HepG2 (cell line): ENCODE data around the gene TBRG4. TPM values are rescaled to one million over a fixed set of nuclear protein-coding genes. Genes with fewer than 3 reads are reported as not detected.

ENCODE experiments used
- ATAC-seq: fragments of 200-7000 bp; cut with Tn5 transposase; 3 replicates; pipeline ENCODE4 v1.9.1; 2020; ENCODE audit warnings: mild to moderate bottlenecking, moderate library complexity
- BruUV-seq: library from RNA; stranded (reverse); fragments of 400-500 nt; replicated peaks from 2 replicates; lab custom pipeline; 2021; lab: Mats Ljungman, UMichigan
- CTCF ChIA-PET: fragments of 300-600 bp; formaldehyde crosslinking; extraction: SDS; loops from one replicate; lab custom pipeline; 2021; ENCODE audit warnings: low total read pairs, inconsistent platforms, low intra/inter-chr PET ratio; lab: Yijun Ruan, JAX
- POLR2A ChIA-PET: fragments of 350-600 bp; sonication (Branson Sonifier 250); formaldehyde crosslinking; loops from one replicate; lab custom pipeline; 2020; ENCODE audit warnings: antibody characterized with exemption, inconsistent platforms; lab: Yijun Ruan, JAX
- DNase-seq: peaks from one replicate; pipeline ENCODE4 v3.0.0-alpha.2; 2015; ENCODE audit warnings: low spot score
- FAIRE-seq: peaks from 3 replicates; lab custom pipeline; 2011; peaks lifted over from hg19 to GRCh38; lab: Jason Lieb, UNC
- H2AFZ ChIP-seq: one replicate; pipeline ENCODE4 v1.6.1; 2011; ENCODE audit warnings: low read length, inconsistent platforms
- H3K27ac ChIP-seq: fragments of 300-600 bp; 3 replicates; pipeline ENCODE4 v1.8.0; 2011; ENCODE audit warnings: mixed run types, mild to moderate bottlenecking, mixed read lengths, low read length, inconsistent platforms; ENCODE audit not compliant: insufficient read depth; ENCODE audit errors: extremely low read length
- H3K27me3 ChIP-seq, 2 experiments: fragments of 200-600 bp in 1 of 2; 2 replicates in 1 of 2; 3 replicates in 1 of 2; pipeline versions ENCODE4 v1.6.0 to v1.8.0; 2011; ENCODE audit warnings: low read length in 2 of 2, mild to moderate bottlenecking in 2 of 2, moderate library complexity in 2 of 2, inconsistent platforms in 1 of 2; ENCODE audit not compliant: insufficient read depth in 2 of 2, control insufficient read depth in 1 of 2
- H3K36me3 ChIP-seq, 2 experiments: fragments of 200-600 bp in 1 of 2; replicated peaks in 1 of 2; 2 replicates in 1 of 2; 3 replicates in 1 of 2; pipeline versions ENCODE4 v1.5.1 to v1.8.0; 2011; ENCODE audit warnings: low read length in 2 of 2, inconsistent platforms in 1 of 2; ENCODE audit not compliant: insufficient read depth in 2 of 2, control insufficient read depth in 1 of 2
- H3K4me1 ChIP-seq: 2 replicates; pipeline ENCODE4 v1.5.1; 2012; ENCODE audit warnings: low read length, inconsistent platforms; ENCODE audit not compliant: insufficient read depth
- H3K4me2 ChIP-seq: 2 replicates; pipeline ENCODE4 v1.6.0; 2011; ENCODE audit warnings: low read depth, low read length, inconsistent platforms
- H3K4me3 ChIP-seq, 3 experiments: fragments of 200-600 bp in 1 of 3; sonication (generic), shearing (Covaris generic) in 1 of 3; replicated peaks in 1 of 3; 2 replicates each; pipeline ENCODE4 v1.5.1; 2011 to 2016; ENCODE audit warnings: low read length in 3 of 3, inconsistent platforms in 2 of 3, low read depth in 2 of 3, mild to moderate bottlenecking in 2 of 3, control low read depth in 1 of 3, mixed read lengths in 1 of 3; ENCODE audit not compliant: insufficient read depth in 1 of 3
- H3K79me2 ChIP-seq: one replicate; pipeline ENCODE4 v1.6.1; 2011; ENCODE audit warnings: low read length, inconsistent platforms; ENCODE audit not compliant: insufficient read depth
- H3K9ac ChIP-seq: 2 replicates; pipeline ENCODE4 v1.6.0; 2011; ENCODE audit warnings: mild to moderate bottlenecking, low read depth, low read length, inconsistent platforms; ENCODE audit not compliant: insufficient read depth
- H3K9me3 ChIP-seq: 2 replicates; pipeline ENCODE4 v1.5.1; 2012; ENCODE audit warnings: mild to moderate bottlenecking, low read length
- H4K20me1 ChIP-seq: 2 replicates; pipeline ENCODE4 v1.6.0; 2011; ENCODE audit warnings: inconsistent platforms, mild to moderate bottlenecking, low read length, moderate library complexity; ENCODE audit not compliant: insufficient read depth
- ARID3A ChIP-seq: IDR thresholded peaks from 2 replicates; pipeline ENCODE4 v1.6.1; 2012; ENCODE audit warnings: low read depth, low read length, improper control_type of control experiment
- BORCS8-MEF2B ChIP-seq: sonication (generic); formaldehyde crosslinking; IDR thresholded peaks from 2 replicates; pipeline ENCODE4 v1.8.0; 2022; ENCODE audit warnings: mild to moderate bottlenecking, missing genetic modification reagents
- CREB1 ChIP-seq, 2 experiments: fragments of 450-650 bp in 1 of 2; IDR thresholded peaks; 2 replicates each; pipeline ENCODE4 v1.6.1; 2016 to 2017; ENCODE audit warnings: control low read depth in 1 of 2, mild to moderate bottlenecking in 1 of 2, missing compliant biosample characterization in 1 of 2, missing genetic modification characterization in 1 of 2
- ELF1 ChIP-seq: sonication (generic); formaldehyde crosslinking; IDR thresholded peaks from 2 replicates; pipeline ENCODE4 v1.4.0; 2020; ENCODE audit warnings: missing genetic modification reagents
- HBP1 ChIP-seq: IDR thresholded peaks from 2 replicates; pipeline ENCODE4 v1.6.1; 2016; ENCODE audit warnings: low read depth, control low read depth
- MLX ChIP-seq: IDR thresholded peaks from 2 replicates; pipeline ENCODE4 v1.6.1; 2016
- NR1H2 ChIP-seq: sonication (generic); formaldehyde crosslinking; IDR thresholded peaks from 2 replicates; pipeline ENCODE4 v1.8.1; 2022; ENCODE audit warnings: low read depth, missing genetic modification reagents, borderline replicate concordance
- NR2F6 ChIP-seq, 2 experiments: IDR thresholded peaks; 2 replicates each; pipeline ENCODE4 v1.6.1; 2016; ENCODE audit warnings: antibody characterized with exemption in 1 of 2, mild to moderate bottlenecking in 1 of 2
- PREB ChIP-seq: sonication (generic); formaldehyde crosslinking; IDR thresholded peaks from 2 replicates; pipeline ENCODE4 v1.4.0; 2020; ENCODE audit warnings: missing genetic modification reagents
- REPIN1 ChIP-seq: sonication (generic); formaldehyde crosslinking; IDR thresholded peaks from 2 replicates; pipeline ENCODE4 v1.8.0; 2022; ENCODE audit warnings: missing genetic modification reagents, low read depth, mild to moderate bottlenecking, borderline replicate concordance
- TBL1XR1 ChIP-seq: fragments of 150-350 bp; IDR thresholded peaks from 2 replicates; pipeline ENCODE4 v1.6.1; 2014; ENCODE audit warnings: borderline replicate concordance, low read length; ENCODE audit not compliant: partially characterized antibody
- TCF7 ChIP-seq: sonication (generic); IDR thresholded peaks from 2 replicates; pipeline ENCODE4 v1.6.1; 2016; ENCODE audit warnings: antibody characterized with exemption, low read depth
- ZFP82 ChIP-seq: sonication (generic); formaldehyde crosslinking; IDR thresholded peaks from 2 replicates; pipeline ENCODE4 v1.5.1; 2020; ENCODE audit warnings: mild to moderate bottlenecking, missing genetic modification reagents, borderline replicate concordance
- ZNF101 ChIP-seq: sonication (generic); formaldehyde crosslinking; IDR thresholded peaks from 2 replicates; pipeline ENCODE4 v1.4.0; 2020; ENCODE audit warnings: mild to moderate bottlenecking, low read depth, missing genetic modification reagents, borderline replicate concordance
- ZNF350 ChIP-seq: sonication (generic); formaldehyde crosslinking; IDR thresholded peaks from 2 replicates; pipeline ENCODE4 v1.4.0; 2020; ENCODE audit warnings: mild to moderate bottlenecking, low read depth, missing genetic modification reagents, borderline replicate concordance
- ZNF607 ChIP-seq: sonication (generic); formaldehyde crosslinking; IDR thresholded peaks from 2 replicates; pipeline ENCODE4 v1.5.1; 2020; ENCODE audit warnings: missing genetic modification reagents, mild to moderate bottlenecking, borderline replicate concordance
- ZNF75D ChIP-seq: sonication (generic); formaldehyde crosslinking; IDR thresholded peaks from 2 replicates; pipeline ENCODE4 v1.8.1; 2023; ENCODE audit warnings: missing genetic modification reagents, mild to moderate bottlenecking, borderline replicate concordance
- ZUFSP ChIP-seq: sonication (generic); formaldehyde crosslinking; IDR thresholded peaks from 2 replicates; pipeline ENCODE4 v1.9.0; 2021; ENCODE audit warnings: missing genetic modification reagents, mild to moderate bottlenecking, borderline replicate concordance
- WGBS: methylation state at CpG from one replicate; pipeline ENCODE4 v1.1.6; 2017; ENCODE audit warnings: low lambda C conversion rate; 5-methylcytosine and 5-hydroxymethylcytosine counted together
- in situ Hi-C: cut with HindIII; loops from 2 replicates; pipeline ENCODE4 v1.10.0; 2017; ENCODE audit warnings: low pct_unique_long_range_greater_than_20kb; ENCODE audit not compliant: extremely low pct_ligation_motif_present
- intact Hi-C: fragments of 100-400 bp; cut with micrococcal nuclease; formaldehyde crosslinking; loops from one replicate; pipeline ENCODE4 v1.10.0; 2022; ENCODE audit not compliant: unreplicated experiment
- polyA plus RNA-seq, 8 experiments: library from polyadenylated mRNA; depleted of rRNA in 3 of 8; stranded (reverse) in 7 of 8; unstranded in 1 of 8; fragments of >200 nt; fragmentation: Illumina TruSeq in 4 of 8; extraction: Trizol in 4 of 8; gene quantifications; 2 replicates each; pipeline versions ENCODE4 v1.2.1 to v1.2.3, GENCODE V29; 2011 to 2016; ENCODE audit warnings: low read depth in 4 of 8, missing spikeins in 1 of 8, mixed read lengths in 1 of 8; ENCODE audit not compliant: insufficient read depth in 1 of 8
- total RNA-seq, 5 experiments: library from RNA; depleted of rRNA; stranded (reverse); fragments of >200 nt; fragmentation: Illumina TruSeq; extraction: Trizol; gene quantifications; 2 replicates each; pipeline ENCODE4 v1.2.3, GENCODE V29; 2016; ENCODE audit warnings: low read depth in 1 of 5

Gene TBRG4
- total and polyA plus RNA-seq, 2 of the 13 experiments (the other 11 are each of a cell fraction or from before 2014, with no cell fraction given), result 87.8 to 107 TPM

GRCh38 chr7:45133352-45133751 is 21.9 kb upstream of the TBRG4 start:
- ATAC-seq (no peak), FAIRE-seq (no peak), DNase-seq (no peak)
- CTCF ChIA-PET, result no interaction called here
- Histone ChIP-seq H3K79me2 (no peaks in the 10 kb centered on the region), H3K9ac (no peak overlapping the region), H2AFZ (no peak overlapping the region), H3K4me1 (0 out of 2 replicates have a peak, but pooled peaks cover 4% of the 10 kb centered on the region), H3K27me3 (peaks cover 5 to 32% of the 10 kb centered on the region in 2 experiments; a peak in 3 of 5 replicates), H3K36me3 (no peaks in the 10 kb centered on the region), H3K9me3 (no peaks in the 10 kb centered on the region), H3K4me3 (no peak overlapping the region), H3K4me2 (no peak overlapping the region), H4K20me1 (no peaks in the 10 kb centered on the region), H3K27ac (no peak overlapping the region)
- intact Hi-C loops, result no loop called here
- in situ Hi-C loops, result loop anchor here (10.0 kb wide), 1 partner anchor 279 kb away; no protein-coding TSS in a partner anchor
- POLR2A ChIA-PET, result no interaction called here
- no CpG with 5 or more reads among the region's 4 CpGs for WGBS
- no TSS peak for BruUV-seq
- TF ChIP-seq HBP1 (no peak), REPIN1 (CRISPR knock-in tag) (no peak), TBL1XR1 (no peak), ZFP82 (CRISPR knock-in tag) (no peak), MLX (peak; percentile 92), BORCS8-MEF2B (CRISPR knock-in tag) (no peak), CREB1 (IDR thresholded peaks at IDR 0.05) (0 out of 2 replicates have a peak, but pooled peaks have one; percentile 4), CREB1 (CRISPR knock-in tag; IDR thresholded peaks at IDR 0.05) (no peak), ARID3A (no peak), ZNF101 (CRISPR knock-in tag) (no peak), NR2F6 (IDR thresholded peaks at IDR 0.05) (peak; percentile 78), NR2F6 (CRISPR knock-in tag; IDR thresholded peaks at IDR 0.05) (peak; percentile 64), ZNF75D (CRISPR knock-in tag) (no peak), ZNF350 (no peak), TCF7 (no peak), ZUFSP (no peak), ZNF607 (CRISPR knock-in tag) (no peak), NR1H2 (CRISPR knock-in tag) (no peak), ELF1 (CRISPR knock-in tag) (no peak), PREB (CRISPR knock-in tag) (no peak)
